Measurements from ENCODE around the gene RNU1-1.
A peak's percentile ranks its signal among the peaks of the same experiment; 100 is the strongest.
"Not testable (repeated sequence)": the region's sequence is repeated elsewhere in the genome, so short reads cannot be mapped to it uniquely, and the experiment has no call there.

The RNU1-1 gene

DNA sequence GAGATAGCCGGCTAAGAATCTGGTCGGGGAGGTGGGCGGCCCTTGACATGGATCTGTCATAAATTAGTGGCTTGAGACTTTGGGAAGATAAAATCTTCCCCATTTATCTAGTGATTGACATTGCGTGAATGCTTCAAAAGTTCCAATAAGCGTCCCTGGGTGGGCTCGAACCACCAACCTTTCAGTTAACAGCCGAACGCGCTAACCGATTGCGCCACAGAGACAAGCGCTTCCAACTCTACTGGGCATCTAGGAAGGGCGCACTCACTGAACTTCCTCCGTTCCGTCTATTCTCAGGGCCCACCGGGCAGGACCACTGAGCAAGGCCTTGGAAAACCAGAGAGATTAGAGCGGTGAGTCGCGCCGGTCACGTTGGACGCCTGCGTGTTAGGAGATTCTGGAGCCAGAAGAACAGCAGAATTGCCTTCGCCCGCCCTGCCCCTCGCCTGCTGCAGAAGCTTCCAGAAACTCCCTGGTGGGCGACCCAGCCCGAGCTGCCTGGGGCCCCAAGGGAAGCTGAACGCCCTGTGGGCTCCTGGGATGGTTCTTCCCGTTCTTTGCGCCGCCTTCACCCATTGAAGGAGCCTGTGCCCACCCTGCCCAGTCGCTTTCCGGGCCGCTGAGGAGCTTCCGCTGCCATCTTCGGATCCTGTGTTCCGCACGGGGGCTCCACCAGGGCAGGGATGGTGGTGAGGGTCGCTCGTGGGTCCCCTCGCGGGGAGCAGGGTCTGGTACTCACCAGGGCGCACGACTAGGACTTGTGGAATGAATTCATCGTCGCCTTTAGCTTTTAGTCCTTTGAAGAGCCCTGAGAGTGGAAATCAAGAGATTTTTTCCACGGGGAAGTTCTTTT is 6.6 kb upstream of the RNU1-1 start:
- H3K4me3 ChIP-seq (ENCODE audit: low read depth, low read length), result peak overlapping the region; percentile 55
- TF ChIP-seq, protein P1, sequence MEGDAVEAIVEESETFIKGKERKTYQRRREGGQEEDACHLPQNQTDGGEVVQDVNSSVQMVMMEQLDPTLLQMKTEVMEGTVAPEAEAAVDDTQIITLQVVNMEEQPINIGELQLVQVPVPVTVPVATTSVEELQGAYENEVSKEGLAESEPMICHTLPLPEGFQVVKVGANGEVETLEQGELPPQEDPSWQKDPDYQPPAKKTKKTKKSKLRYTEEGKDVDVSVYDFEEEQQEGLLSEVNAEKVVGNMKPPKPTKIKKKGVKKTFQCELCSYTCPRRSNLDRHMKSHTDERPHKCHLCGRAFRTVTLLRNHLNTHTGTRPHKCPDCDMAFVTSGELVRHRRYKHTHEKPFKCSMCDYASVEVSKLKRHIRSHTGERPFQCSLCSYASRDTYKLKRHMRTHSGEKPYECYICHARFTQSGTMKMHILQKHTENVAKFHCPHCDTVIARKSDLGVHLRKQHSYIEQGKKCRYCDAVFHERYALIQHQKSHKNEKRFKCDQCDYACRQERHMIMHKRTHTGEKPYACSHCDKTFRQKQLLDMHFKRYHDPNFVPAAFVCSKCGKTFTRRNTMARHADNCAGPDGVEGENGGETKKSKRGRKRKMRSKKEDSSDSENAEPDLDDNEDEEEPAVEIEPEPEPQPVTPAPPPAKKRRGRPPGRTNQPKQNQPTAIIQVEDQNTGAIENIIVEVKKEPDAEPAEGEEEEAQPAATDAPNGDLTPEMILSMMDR (IDR thresholded peaks at IDR 0.05; ENCODE audit: low read depth, low read length, missing control alignments), result peak; percentile 17
- H3K27ac ChIP-seq; in situ Hi-C loops (cut with HindIII; ENCODE audit: low pct_ligation_motif_present, low sequenced_read_pairs); H3K27me3 ChIP-seq (replicated peaks); DNase-seq; H3K36me3 ChIP-seq (replicated peaks): not testable (repeated sequence)

DNA sequence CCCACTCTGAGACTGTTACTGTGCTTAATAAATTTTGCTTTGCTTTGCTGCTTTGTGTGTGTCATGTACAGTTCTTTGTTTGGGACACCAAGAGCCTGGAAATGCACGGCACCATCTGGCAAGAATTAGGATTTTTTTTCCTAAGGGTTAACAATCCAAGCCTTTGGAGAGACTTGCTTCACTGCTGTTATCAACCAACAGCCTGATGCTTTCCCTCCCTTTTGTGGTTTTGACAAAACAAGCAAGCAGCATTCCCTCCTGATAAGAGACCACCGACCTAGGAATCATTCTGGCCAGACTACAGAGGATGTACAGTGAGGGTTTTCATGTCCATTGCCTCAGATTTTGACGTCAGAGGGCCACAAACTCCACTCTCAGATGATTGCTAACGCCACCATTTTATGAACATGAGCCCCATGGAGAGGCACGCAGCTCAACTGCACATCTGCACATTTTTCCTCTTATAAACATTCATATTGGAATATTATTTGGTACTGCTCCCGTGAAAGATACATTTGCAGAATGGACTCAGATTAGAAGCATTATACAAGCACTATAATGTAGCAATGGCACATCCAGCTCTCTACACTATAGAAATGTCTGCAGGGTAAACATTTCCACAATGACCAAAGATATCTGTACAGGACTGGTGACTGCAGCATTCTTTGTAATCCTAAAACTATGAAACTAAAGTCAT is 5.3 kb upstream of the RNU1-1 start:
- in situ Hi-C loops (cut with HindIII; ENCODE audit: low pct_ligation_motif_present, low sequenced_read_pairs); H3K4me3 ChIP-seq (ENCODE audit: low read depth, low read length); DNase-seq; H3K27me3 ChIP-seq (replicated peaks); H3K36me3 ChIP-seq (replicated peaks); H3K27ac ChIP-seq: not testable (repeated sequence)

DNA sequence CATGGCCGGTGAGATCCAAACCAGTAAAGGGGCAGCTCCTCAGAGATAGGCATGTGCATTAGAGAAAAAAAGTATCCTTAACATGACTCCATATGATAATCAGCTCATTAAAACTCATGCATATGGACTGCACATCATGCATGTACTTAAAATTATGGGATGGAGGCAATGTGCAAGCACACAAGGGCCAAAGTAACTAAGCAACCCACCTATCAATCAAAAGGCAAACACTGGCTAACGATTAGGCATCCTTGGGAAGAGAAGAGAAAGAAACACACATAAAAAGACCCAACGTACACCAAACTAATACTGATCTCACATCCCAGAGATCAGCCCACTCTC is 4.8 kb upstream of the RNU1-1 start:
- H3K4me3 ChIP-seq (ENCODE audit: low read depth, low read length); DNase-seq; H3K27ac ChIP-seq; H3K36me3 ChIP-seq (replicated peaks); in situ Hi-C loops (cut with HindIII; ENCODE audit: low pct_ligation_motif_present, low sequenced_read_pairs); H3K27me3 ChIP-seq (replicated peaks): not testable (repeated sequence)

DNA sequence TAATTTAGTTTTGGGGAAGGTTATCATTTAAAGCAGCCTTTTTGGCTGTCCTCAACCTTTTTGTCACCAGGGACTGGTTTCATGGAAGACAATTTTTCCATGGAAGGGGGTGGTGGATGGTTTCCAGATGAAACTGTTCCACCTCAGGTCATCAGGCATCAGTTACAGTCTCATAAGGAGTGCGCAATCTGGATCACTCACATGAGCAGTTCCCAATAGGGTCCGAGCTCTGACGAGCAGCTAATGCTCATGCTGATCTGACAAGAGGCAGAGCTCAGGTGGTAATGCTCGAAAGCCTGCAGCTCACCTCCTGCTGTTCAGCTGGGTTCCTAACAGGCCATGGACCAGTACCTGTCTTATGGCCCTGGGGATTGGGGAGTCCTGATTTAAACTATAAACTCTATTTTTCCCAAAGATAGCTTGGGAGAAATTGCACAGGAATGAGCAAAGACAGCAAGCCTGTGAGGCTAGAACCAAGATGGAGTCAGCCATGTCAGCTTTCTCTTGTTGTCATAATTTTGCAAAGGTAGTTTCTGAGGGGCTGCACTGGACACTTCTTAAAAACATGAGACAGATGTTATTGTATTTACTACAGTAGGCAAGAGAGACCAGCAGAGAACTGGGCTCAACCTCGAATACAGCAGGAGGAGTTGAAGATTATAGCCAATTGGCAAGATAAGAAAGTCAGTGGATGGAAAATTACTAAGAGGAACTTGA is 2.8 kb upstream of the RNU1-1 start:
- H3K4me3 ChIP-seq (ENCODE audit: low read depth, low read length); H3K27ac ChIP-seq; H3K36me3 ChIP-seq (replicated peaks); DNase-seq; in situ Hi-C loops (cut with HindIII; ENCODE audit: low pct_ligation_motif_present, low sequenced_read_pairs); H3K27me3 ChIP-seq (replicated peaks): not testable (repeated sequence)

DNA sequence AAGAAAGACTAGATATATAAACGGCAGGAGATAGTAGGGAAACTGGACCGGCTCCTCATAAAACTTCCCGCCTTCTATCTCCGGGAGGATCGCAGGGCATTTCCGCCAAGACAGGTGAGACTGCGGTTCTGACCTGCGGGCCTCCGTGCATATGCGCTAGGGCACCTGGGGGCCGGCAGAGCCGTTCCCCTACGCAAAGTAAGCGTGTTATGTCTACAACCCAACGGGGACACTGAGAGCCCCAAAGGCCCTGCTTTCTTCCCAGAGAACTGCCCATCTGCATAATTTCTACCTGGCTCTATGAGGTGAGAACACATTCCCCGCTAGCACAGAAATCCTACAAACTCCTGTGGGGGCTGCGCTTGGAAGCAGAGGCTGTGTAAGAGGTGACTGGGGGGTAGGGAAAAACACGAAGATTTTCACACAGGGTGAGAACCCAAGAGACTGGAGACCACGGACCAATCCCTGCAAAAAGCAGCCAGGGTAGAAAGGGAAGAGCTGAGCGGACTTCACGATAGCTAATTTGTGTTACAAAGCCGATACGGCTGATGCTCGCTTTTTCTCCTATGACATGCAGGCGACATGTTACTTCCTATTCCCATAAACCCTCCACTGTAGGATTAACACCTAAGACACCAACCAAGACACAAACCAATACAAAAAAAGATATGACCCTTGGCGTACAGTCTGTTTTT is 526 bp downstream of the RNU1-1 start:
- H3K27me3 ChIP-seq (replicated peaks); in situ Hi-C loops (cut with HindIII; ENCODE audit: low pct_ligation_motif_present, low sequenced_read_pairs); H3K27ac ChIP-seq; H3K36me3 ChIP-seq (replicated peaks): not testable (repeated sequence)
- H3K4me3 ChIP-seq (ENCODE audit: low read depth, low read length), result peak overlapping the region; percentile 5
- DNase-seq, result peak; percentile 86

DNA sequence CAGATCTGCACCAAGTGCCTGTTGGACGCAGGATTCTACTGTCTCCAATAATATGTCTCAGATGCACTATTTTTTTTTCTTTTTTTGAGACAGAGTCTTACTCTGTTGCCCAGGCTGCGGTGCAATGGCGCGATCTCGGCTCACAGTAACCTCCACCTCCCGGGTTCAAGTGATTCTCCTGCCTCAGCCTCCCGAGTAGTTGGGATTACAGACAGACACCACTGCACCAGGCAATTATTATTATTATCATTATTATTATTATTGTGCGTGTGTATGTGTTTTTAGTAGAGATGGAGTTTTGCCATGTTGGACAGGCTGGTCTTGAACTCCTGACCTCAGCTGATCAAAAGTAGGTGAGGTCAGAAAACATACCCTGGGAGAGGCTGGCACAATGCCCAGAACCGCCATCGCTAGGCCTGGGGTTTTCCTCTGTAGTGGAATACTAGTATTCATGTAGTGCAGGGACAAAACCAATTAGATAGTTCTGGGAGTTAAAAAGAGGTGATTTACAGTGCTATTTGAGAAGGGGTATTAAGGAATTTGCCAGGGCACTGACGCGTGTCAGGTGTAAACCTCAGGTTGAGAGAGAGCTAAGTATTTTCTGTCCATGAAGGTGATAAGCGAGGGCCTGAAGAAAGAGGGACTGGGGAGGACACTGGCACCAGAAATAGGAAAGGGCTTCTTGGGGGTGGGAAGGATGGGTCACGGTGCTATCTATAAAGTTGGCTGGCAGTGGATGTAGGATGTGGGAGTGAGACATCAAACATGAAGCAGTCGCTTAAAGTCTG is 1.3 kb downstream of the RNU1-1 start:
- H3K27me3 ChIP-seq (replicated peaks); H3K4me3 ChIP-seq (ENCODE audit: low read depth, low read length); H3K27ac ChIP-seq; DNase-seq; in situ Hi-C loops (cut with HindIII; ENCODE audit: low pct_ligation_motif_present, low sequenced_read_pairs); H3K36me3 ChIP-seq (replicated peaks): not testable (repeated sequence)

DNA sequence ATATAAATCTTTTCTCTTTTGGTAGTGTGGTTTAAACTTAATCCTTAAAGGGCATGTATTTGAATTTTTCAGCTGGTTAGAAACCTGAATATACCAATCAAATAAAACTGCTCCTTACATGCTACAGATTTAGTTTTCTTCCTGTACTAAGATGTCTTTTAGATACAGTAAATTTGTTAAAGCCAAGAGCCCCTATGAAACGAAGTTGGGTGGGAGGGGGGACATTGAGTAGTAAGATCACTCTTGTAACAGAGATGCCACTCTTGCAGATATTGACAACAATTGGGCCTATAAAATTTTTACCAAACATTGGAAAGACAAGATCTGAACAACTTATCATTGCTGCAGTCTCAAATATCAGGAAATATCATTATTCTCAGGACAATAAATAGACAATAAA is 2.2 kb downstream of the RNU1-1 start:
- in situ Hi-C loops (cut with HindIII; ENCODE audit: low pct_ligation_motif_present, low sequenced_read_pairs); H3K27ac ChIP-seq: not testable (repeated sequence)

DNA sequence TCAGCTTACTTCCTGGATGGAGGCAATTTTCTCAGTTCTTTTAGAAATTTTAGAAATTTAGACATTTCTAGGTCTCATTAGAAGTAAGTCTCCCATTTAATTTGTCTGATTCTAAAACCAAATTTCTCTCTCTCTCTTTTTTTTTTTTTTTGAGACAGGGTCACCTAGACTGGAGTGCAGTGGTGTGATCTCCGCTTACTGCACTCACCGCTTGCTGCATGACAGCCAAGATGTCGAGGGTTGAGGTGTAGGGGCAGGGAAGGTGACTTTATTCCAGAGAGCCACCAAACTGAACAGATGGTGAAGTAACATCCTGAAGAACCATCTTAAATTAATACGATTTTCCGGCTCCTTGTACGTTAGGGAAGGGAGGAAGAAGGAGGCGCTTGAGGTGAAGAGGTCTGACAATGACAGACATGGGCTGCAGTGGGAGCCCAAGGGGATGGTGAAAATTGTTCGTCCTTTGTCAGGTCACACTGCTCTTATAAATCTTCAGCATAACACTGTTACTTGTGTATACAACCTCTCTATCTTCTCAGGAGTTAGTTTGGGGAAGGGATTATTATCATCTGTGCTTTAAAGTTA is 5.1 kb downstream of the RNU1-1 start:
- H3K27ac ChIP-seq; H3K36me3 ChIP-seq (replicated peaks); H3K4me3 ChIP-seq (ENCODE audit: low read depth, low read length); in situ Hi-C loops (cut with HindIII; ENCODE audit: low pct_ligation_motif_present, low sequenced_read_pairs); DNase-seq; H3K27me3 ChIP-seq (replicated peaks): not testable (repeated sequence)

More for the DNA sequence above, 2.2 kb downstream of the RNU1-1 start:
- not testable (repeated sequence) for DNase-seq; H3K27me3 ChIP-seq (replicated peaks); H3K36me3 ChIP-seq (replicated peaks); H3K4me3 ChIP-seq (ENCODE audit: low read depth, low read length)

DNA sequence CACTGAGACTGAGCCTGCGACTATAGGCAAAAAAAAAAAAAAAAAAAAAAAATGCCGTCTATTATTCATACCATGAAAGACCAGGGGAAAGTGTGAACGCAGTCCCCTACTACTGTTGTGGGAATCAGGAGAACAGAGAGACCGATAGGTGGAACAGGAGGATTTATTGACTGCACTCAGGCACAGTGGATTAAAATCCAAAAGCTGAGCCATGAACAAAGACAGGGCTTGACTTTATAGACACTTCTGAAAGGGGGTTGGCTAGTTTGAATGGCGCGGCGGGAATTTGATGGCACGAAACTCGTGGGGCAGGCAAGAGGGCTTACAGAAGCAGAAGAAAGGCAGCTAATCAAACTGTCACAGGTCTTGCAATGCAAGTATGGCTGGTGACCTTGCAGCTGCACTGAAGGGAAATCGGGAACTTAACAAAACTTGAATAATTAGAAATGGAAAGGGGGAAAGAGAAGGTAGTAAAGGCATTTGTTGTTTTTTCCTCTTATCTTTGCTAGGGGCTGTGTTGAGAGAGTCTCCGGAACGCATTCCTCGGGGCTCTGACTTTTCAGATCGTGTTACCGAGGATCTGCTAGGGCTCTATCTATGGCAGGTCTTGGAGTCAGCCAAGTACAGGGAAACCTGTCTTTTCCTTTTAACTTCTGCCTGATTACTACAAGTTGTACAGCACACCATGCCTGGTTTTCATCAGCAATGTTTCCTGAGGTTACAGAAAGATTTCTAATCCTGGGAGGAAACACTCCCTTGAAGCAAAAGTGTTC is 7.5 kb downstream of the RNU1-1 start:
- H3K27ac ChIP-seq; in situ Hi-C loops (cut with HindIII; ENCODE audit: low pct_ligation_motif_present, low sequenced_read_pairs); H3K36me3 ChIP-seq (replicated peaks); DNase-seq; H3K27me3 ChIP-seq (replicated peaks); H3K4me3 ChIP-seq (ENCODE audit: low read depth, low read length): not testable (repeated sequence)

DNA sequence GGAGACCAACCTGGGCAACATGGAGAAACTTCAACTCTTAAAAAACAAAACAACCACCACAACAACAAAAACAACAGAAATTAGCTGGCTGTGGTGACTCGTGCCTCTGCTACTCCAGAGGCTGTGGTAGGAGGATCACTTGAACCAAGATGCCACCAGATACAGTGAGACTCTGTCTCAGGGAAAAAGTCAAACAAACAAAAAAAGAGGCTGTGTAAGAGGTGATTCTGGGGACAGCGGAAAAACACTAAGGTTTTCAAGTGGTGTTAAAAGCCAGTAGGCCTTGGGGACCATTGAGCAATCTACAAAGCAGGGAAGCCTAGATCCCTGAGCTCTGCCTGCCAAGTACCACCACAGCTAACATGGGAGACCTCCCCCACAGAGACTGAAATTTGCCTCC is 8.2 kb downstream of the RNU1-1 start:
- H3K27me3 ChIP-seq (replicated peaks); in situ Hi-C loops (cut with HindIII; ENCODE audit: low pct_ligation_motif_present, low sequenced_read_pairs); H3K4me3 ChIP-seq (ENCODE audit: low read depth, low read length); H3K27ac ChIP-seq; H3K36me3 ChIP-seq (replicated peaks); DNase-seq: not testable (repeated sequence)
